GM18505 (cell line): ENCODE measurements around the gene MAP3K12.
A peak's percentile ranks its signal among the peaks of the same experiment; 100 is the strongest.
"Not testable (repeated sequence)": the region's sequence is repeated elsewhere in the genome, so short reads cannot be mapped to it uniquely, and the experiment has no call there.

Source experiments
- ATAC-seq: cut with Tn5 transposase; IDR thresholded peaks from one replicate; pipeline ENCODE4 v1.9.1; 2021; ENCODE audit not compliant: unreplicated experiment
- POLR2A ChIP-seq: IDR thresholded peaks from 4 replicates; pipeline ENCODE4 v1.6.1; 2011; ENCODE audit warnings: borderline replicate concordance; ENCODE audit not compliant: insufficient read depth, insufficient read length; ENCODE audit errors: extremely low read depth

The MAP3K12 gene

GRCh38 chr12:53499266-53500141 lies at the start of gene MAP3K12:
Gene MAP3K12 (minus strand): TSS chr12:53499458. CDS start chr12:53487391, 12,067 bp downstream.
- ATAC-seq, result no peak
- no peak for TF ChIP-seq POLR2A

GRCh38 chr12:53548354-53548753 lies 49.1 kb upstream of the MAP3K12 start:
- not testable (repeated sequence) for ATAC-seq

GRCh38 chr12:53543539-53543938 lies 44.3 kb upstream of the MAP3K12 start:
- no peak for TF ChIP-seq POLR2A
- ATAC-seq, result peak; percentile 76

GRCh38 chr12:53539526-53539925 lies 40.3 kb upstream of the MAP3K12 start:
- no peak for TF ChIP-seq POLR2A
- no peak for ATAC-seq

GRCh38 chr12:53538209-53538689 lies 39.0 kb upstream of the MAP3K12 start:
- ATAC-seq, result no peak
- no peak for TF ChIP-seq POLR2A

- TF ChIP-seq POLR2A, result no peak
- no peak for ATAC-seq
Observed at GRCh38 chr12:53536962-53537361, 37.7 kb upstream of the MAP3K12 start.

- TF ChIP-seq POLR2A, result no peak
- no peak for ATAC-seq
Observed at GRCh38 chr12:53533471-53533870, 34.2 kb upstream of the MAP3K12 start.

- ATAC-seq, result no peak
- no peak for TF ChIP-seq POLR2A
Observed at GRCh38 chr12:53532524-53533445, 33.5 kb upstream of the MAP3K12 start.

- no peak for TF ChIP-seq POLR2A
- ATAC-seq, result no peak
Observed at GRCh38 chr12:53532021-53532420, 32.8 kb upstream of the MAP3K12 start.

GRCh38 chr12:53530920-53531319 lies 31.7 kb upstream of the MAP3K12 start:
- TF ChIP-seq POLR2A, result no peak
- ATAC-seq, result no peak

GRCh38 chr12:53530061-53530460 lies 30.8 kb upstream of the MAP3K12 start:
- TF ChIP-seq POLR2A, result no peak
- no peak for ATAC-seq

- ATAC-seq, result no peak
- no peak for TF ChIP-seq POLR2A
Observed at GRCh38 chr12:53524476-53524875, 25.2 kb upstream of the MAP3K12 start.

GRCh38 chr12:53523131-53523530 lies 23.9 kb upstream of the MAP3K12 start:
- no peak for TF ChIP-seq POLR2A
- no peak for ATAC-seq
